Heart left ventricle (tissue), 16 donors: Measurements from ENCODE around the gene STARD3. TPM values are rescaled to one million over a fixed set of nuclear protein-coding genes. Genes with fewer than 3 reads are reported as not detected.

Experiments
- ATAC-seq, 4 donors: fragments of 200-7000 bp; cut with Tn5 transposase; one replicate each; pipeline ENCODE4 v1.9.1; 2020 to 2022; ENCODE audit warnings: moderate library complexity in 4 of 4, mild to moderate bottlenecking in 3 of 4, moderate number of reproducible peaks in 1 of 4
- DNase-seq, 5 donors: peaks; one replicate each; pipeline ENCODE4 v3.0.0-alpha.2; 2020
- H3K27ac ChIP-seq, 12 donors: fragments of 200-600 bp; sonication (generic) in 4 of 12; one replicate each; pipeline versions ENCODE4 v1.5.0 to v1.8.0; 2016 to 2022; ENCODE audit warnings: mild to moderate bottlenecking in 2 of 12
- H3K27me3 ChIP-seq, 9 donors: fragments of 200-600 bp; sonication (generic) in 2 of 9; one replicate each; pipeline versions ENCODE4 v1.5.1 to v1.8.0; 2016 to 2022; ENCODE audit warnings: mild to moderate bottlenecking in 3 of 9
- H3K36me3 ChIP-seq, 9 donors: fragments of 200-600 bp; sonication (generic) in 2 of 9; one replicate each; pipeline versions ENCODE4 v1.5.0 to v1.8.0; 2018 to 2022; ENCODE audit warnings: mild to moderate bottlenecking in 2 of 9
- H3K4me1 ChIP-seq, 12 donors: fragments of 200-600 bp; sonication (generic) in 4 of 12; one replicate each; pipeline versions ENCODE4 v1.5.0 to v1.8.0; 2016 to 2022; ENCODE audit warnings: mild to moderate bottlenecking in 3 of 12
- H3K4me3 ChIP-seq, 12 donors: fragments of 200-600 bp; sonication (generic) in 4 of 12; one replicate each; pipeline versions ENCODE4 v1.5.0 to v1.8.0; 2017 to 2022; ENCODE audit warnings: mild to moderate bottlenecking in 9 of 12, moderate library complexity in 4 of 12
- H3K9me3 ChIP-seq, 12 donors: fragments of 200-600 bp; sonication (generic) in 4 of 12; one replicate each; pipeline versions ENCODE4 v1.5.0 to v1.8.0; 2016 to 2022; ENCODE audit warnings: mild to moderate bottlenecking in 1 of 12
- CTCF ChIP-seq, 12 donors: fragments of 200-600 bp; sonication (generic) in 4 of 12; IDR thresholded peaks; one replicate each; pipeline versions ENCODE4 v1.5.0 to v1.8.0; 2018 to 2022; ENCODE audit warnings: antibody characterized with exemption in 12 of 12, mild to moderate bottlenecking in 5 of 12
- POLR2A ChIP-seq, 2 donors: fragments of 450-650 bp; IDR thresholded peaks; one replicate each; pipeline ENCODE4 v1.6.1; 2017; ENCODE audit warnings: antibody characterized with exemption in 2 of 2, mild to moderate bottlenecking in 2 of 2, moderate library complexity in 2 of 2
- WGBS, 4 donors: extraction: QIAGEN DNeasy Blood & Tissue Kit in 2 of 4; methylation state at CpG; one replicate each; pipeline versions ENCODE4 v1.1.5 to v1.1.7; 2013 to 2018; 5-methylcytosine and 5-hydroxymethylcytosine counted together
- intact Hi-C, 10 donors: fragments of 100-400 bp; cut with DNase I; formaldehyde crosslinking; loops; one replicate each; pipeline versions ENCODE4 v1.11.1 to v1.14.2; 2022
- polyA plus RNA-seq, 2 donors: library from polyadenylated mRNA; stranded (reverse); fragments of 200-250 nt; gene quantifications; one replicate each; pipeline ENCODE4 v1.2.3, GENCODE V29; 2013
- total RNA-seq, 9 donors: library from RNA; depleted of rRNA in 2 of 9; stranded (reverse); fragments of >200 nt in 2 of 9; fragmentation: NEBNext Ultra II Directional in 3 of 9; extraction: Animal tissue kit (Norgen Biotek cat#: 25700) in 3 of 9; gene quantifications; one replicate each; pipeline versions ENCODE4 v1.1.0 to v1.2.4, GENCODE V29; 2016 to 2023
- donor health status: ischemic (EF 13 %, LVEDD 7.1; RV severe dilation, severe dysfunction).
- donor health status: healthy with polysubstance abuse.
- donor health status: DM: no; HTN: yes; CAD: no.
- donor health status: DM: no; HTN: no; CAD: no.
- donor health status: ischemic (EF 25% LVEDD 6.9; RV normal size, moderate dysfunction).
- donor health status: ischemic (EF 25% LVEDD 5.7; RV mildly dilated, moderate dysfunction).
- donor health status: healthy.
- donor health status: DM: yes; HTN: yes; CAD: no.
- donor health status: ischemic (EF 35%, LVEDD 5.7; RV mildly dilated, moderate dysfunction).
- donor health status: nonischemic (EF 11% LVEDD 7.7; RV severe dilation, severe dysfunction).
- donor health status: DM: yes; HTN: yes; CAD: no.
- donor health status: PGD.
- donor health status: ischemic (EF 29% LVEDD 5.4; RV normal size, mild dysfunction).
- donor health status: nonischemic (EF 23%, LVEDD 6.1; RV moderate dilation, normal function).

STARD3 gene
- total and polyA plus RNA-seq, 11 donors = 14.1 to 57.2 (median 24.2) TPM

- intact Hi-C loops = no loop called here
- H3K27ac ChIP-seq = peak overlapping the region in 9 of 12 donors; percentile 10 to 99 (median 85)
- H3K4me1 ChIP-seq = peaks cover 13 to 84% (median 46%) of the 10 kb centered on the region in 12 donors
- no peak for ATAC-seq
- TF ChIP-seq CTCF (IDR thresholded peaks at IDR 0.05) (no peak), POLR2A (IDR thresholded peaks at IDR 0.05) (no peak)
- DNase-seq = no peak
- WGBS, 4 donors = 92 to 97% (median 94%) methylated on average over 8 to 11 of the region's 11 CpGs
- no peaks in the 10 kb centered on the region for H3K9me3 ChIP-seq
- peaks cover 0 to 55% (median 11%) of the 10 kb centered on the region in 9 donors for H3K36me3 ChIP-seq
- no peaks in the 10 kb centered on the region for H3K27me3 ChIP-seq
- H3K4me3 ChIP-seq = no peak overlapping the region
These were observed 21.4 kb downstream of the STARD3 start for GRCh38 chr17:39658346-39658745.

- peaks cover 13 to 84% (median 50%) of the 10 kb centered on the region in 12 donors for H3K4me1 ChIP-seq
- H3K36me3 ChIP-seq = peaks cover 0 to 55% (median 11%) of the 10 kb centered on the region in 9 donors
- peak overlapping the region; percentile 40 to 99 (median 84) for H3K27ac ChIP-seq
- intact Hi-C loops = no loop called here
- H3K4me3 ChIP-seq = no peak overlapping the region
- ATAC-seq (no peak), DNase-seq (no peak)
- 77 to 85% (median 80%) methylated on average over 3 of the region's 3 CpGs for WGBS, 4 donors
- H3K9me3 ChIP-seq = no peaks in the 10 kb centered on the region
- H3K27me3 ChIP-seq = no peaks in the 10 kb centered on the region
- TF ChIP-seq POLR2A (IDR thresholded peaks at IDR 0.05) = no peak
- no peak for TF ChIP-seq CTCF (IDR thresholded peaks at IDR 0.05)
These were observed 21.8 kb downstream of the STARD3 start for GRCh38 chr17:39658760-39659159.

- Histone ChIP-seq H3K9me3 (no peaks in the 10 kb centered on the region), H3K4me3 (peak overlapping the region in 3 of 12 donors; percentile 1 to 19 (median 7)), H3K27me3 (no peaks in the 10 kb centered on the region), H3K4me1 (peaks cover 13 to 85% (median 56%) of the 10 kb centered on the region in 12 donors), H3K36me3 (peaks cover 0 to 54% (median 11%) of the 10 kb centered on the region in 9 donors), H3K27ac (peak overlapping the region; percentile 40 to 99 (median 84))
- DNase-seq (peak in 1 of 5 donors; percentile 44), ATAC-seq (peak in 2 of 4 donors; percentile 1 to 38)
- 40 to 51% (median 46%) methylated on average over 13 to 15 of the region's 15 CpGs for WGBS, 4 donors
- no peak for TF ChIP-seq CTCF (IDR thresholded peaks at IDR 0.05)
- no peak for TF ChIP-seq POLR2A (IDR thresholded peaks at IDR 0.05)
- intact Hi-C loops = loop anchor here in 1 of 10 donors (10.0 kb wide), 1 partner anchor 655 kb away; no protein-coding TSS in a partner anchor
These were observed 22.5 kb downstream of the STARD3 start for GRCh38 chr17:39659279-39660010.

GRCh38 chr17:39660011-39660360 lies 23.0 kb downstream of the STARD3 start:
- intact Hi-C loops = loop anchor here in 1 of 10 donors (10.0 kb wide), 1 partner anchor 655 kb away; no protein-coding TSS in a partner anchor
- peak overlapping the region in 3 of 12 donors; percentile 1 to 19 (median 7) for H3K4me3 ChIP-seq

More at GRCh38 chr17:39660011-39660360, 23.0 kb downstream of the STARD3 start:
- TF ChIP-seq POLR2A (IDR thresholded peaks at IDR 0.05) = no peak
- TF ChIP-seq CTCF (IDR thresholded peaks at IDR 0.05) = no peak
- Histone ChIP-seq H3K4me1 (peaks cover 13 to 84% (median 58%) of the 10 kb centered on the region in 12 donors), H3K36me3 (peaks cover 0 to 49% (median 11%) of the 10 kb centered on the region in 9 donors), H3K27ac (peak overlapping the region; percentile 40 to 99 (median 84)), H3K27me3 (no peaks in the 10 kb centered on the region), H3K9me3 (no peaks in the 10 kb centered on the region)
- ATAC-seq (no peak), DNase-seq (no peak)
- WGBS, 4 donors = 64 to 75% (median 68%) methylated on average over 5 of the region's 5 CpGs
